22Rv1 (cell line): ENCODE results near the gene ZFYVE21.

Source experiments
- ZFX ChIP-seq: fragments of 450-650 bp; IDR thresholded peaks from 2 replicates; pipeline ENCODE4 v1.6.1; 2017; ENCODE audit warnings: antibody characterized with exemption, borderline replicate concordance
- TF ChIP-seq, protein P1 (sequence below): fragments of 450-650 bp; IDR thresholded peaks from 2 replicates; pipeline ENCODE4 v1.5.1; 2017; ENCODE audit warnings: mild to moderate bottlenecking

GRCh38 chr14:103716899-103717411 is 1.3 kb downstream of the ZFYVE21 start:
- TF ChIP-seq, protein P1, sequence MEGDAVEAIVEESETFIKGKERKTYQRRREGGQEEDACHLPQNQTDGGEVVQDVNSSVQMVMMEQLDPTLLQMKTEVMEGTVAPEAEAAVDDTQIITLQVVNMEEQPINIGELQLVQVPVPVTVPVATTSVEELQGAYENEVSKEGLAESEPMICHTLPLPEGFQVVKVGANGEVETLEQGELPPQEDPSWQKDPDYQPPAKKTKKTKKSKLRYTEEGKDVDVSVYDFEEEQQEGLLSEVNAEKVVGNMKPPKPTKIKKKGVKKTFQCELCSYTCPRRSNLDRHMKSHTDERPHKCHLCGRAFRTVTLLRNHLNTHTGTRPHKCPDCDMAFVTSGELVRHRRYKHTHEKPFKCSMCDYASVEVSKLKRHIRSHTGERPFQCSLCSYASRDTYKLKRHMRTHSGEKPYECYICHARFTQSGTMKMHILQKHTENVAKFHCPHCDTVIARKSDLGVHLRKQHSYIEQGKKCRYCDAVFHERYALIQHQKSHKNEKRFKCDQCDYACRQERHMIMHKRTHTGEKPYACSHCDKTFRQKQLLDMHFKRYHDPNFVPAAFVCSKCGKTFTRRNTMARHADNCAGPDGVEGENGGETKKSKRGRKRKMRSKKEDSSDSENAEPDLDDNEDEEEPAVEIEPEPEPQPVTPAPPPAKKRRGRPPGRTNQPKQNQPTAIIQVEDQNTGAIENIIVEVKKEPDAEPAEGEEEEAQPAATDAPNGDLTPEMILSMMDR = no peak
- TF ChIP-seq ZFX = no peak
